GM12878 (cell line): ENCODE measurements around the gene MFSD12. TPM values are rescaled to one million over a fixed set of nuclear protein-coding genes. Genes with fewer than 3 reads are reported as not detected.

Experiments used
- ATAC-seq: fragments of 200-7000 bp; cut with Tn5 transposase; 3 replicates; pipeline ENCODE4 v1.9.1; 2020; ENCODE audit warnings: mild to moderate bottlenecking, moderate library complexity
- BruUV-seq: library from RNA; stranded (reverse); fragments of 400-500 nt; replicated peaks from 2 replicates; lab custom pipeline; 2021; lab: Mats Ljungman, UMichigan
- CTCF ChIA-PET: fragments of 300-600 bp; sonication (Branson Sonifier 250); formaldehyde crosslinking; extraction: SDS; loops from one replicate; lab custom pipeline; 2021; ENCODE audit warnings: inconsistent platforms; lab: Yijun Ruan, JAX
- POLR2A ChIA-PET: fragments of 350-600 bp; formaldehyde crosslinking; extraction: SDS; loops from one replicate; lab custom pipeline; 2021; ENCODE audit warnings: inconsistent platforms; lab: Charles Lee
- RAD21 ChIA-PET: fragments of 300-600 bp; sonication (Branson Sonifier 250); formaldehyde crosslinking; loops from one replicate; lab custom pipeline; 2023; ENCODE audit warnings: antibody characterized with exemption; ENCODE audit not compliant: unreplicated experiment; lab: Charles Lee
- SMC1A ChIA-PET: fragments of 300-600 bp; sonication (Branson Sonifier 250); formaldehyde crosslinking; loops from one replicate; lab custom pipeline; 2023; ENCODE audit not compliant: unreplicated experiment, uncharacterized antibody; lab: Charles Lee
- DNase-seq: peaks from one replicate; pipeline ENCODE4 v3.0.0-alpha.2; 2011; ENCODE audit warnings: low read depth, low spot score
- FAIRE-seq: peaks from 3 replicates; lab custom pipeline; 2011; peaks lifted over from hg19 to GRCh38; lab: Jason Lieb, UNC
- H2AFZ ChIP-seq: 2 replicates; pipeline ENCODE4 v1.6.0; 2011; ENCODE audit warnings: low read depth, low read length, control low read depth; ENCODE audit not compliant: control insufficient read depth
- H3K27ac ChIP-seq: 2 replicates; pipeline ENCODE4 v1.5.1; 2011; ENCODE audit warnings: control low read depth; ENCODE audit not compliant: control insufficient read depth, insufficient read depth
- H3K27me3 ChIP-seq, 2 experiments: replicated peaks in 1 of 2; 2 replicates each; pipeline versions ENCODE4 v1.6.0 to v1.6.1; 2011; ENCODE audit warnings: low read length in 1 of 2; ENCODE audit not compliant: control insufficient read depth in 2 of 2, insufficient read depth in 2 of 2
- H3K36me3 ChIP-seq, 2 experiments: 2 replicates each; pipeline ENCODE4 v1.5.1; 2011; ENCODE audit warnings: low read length in 1 of 2; ENCODE audit not compliant: control insufficient read depth in 2 of 2, insufficient read depth in 2 of 2
- H3K4me1 ChIP-seq: 2 replicates; pipeline ENCODE4 v1.6.1; 2011; ENCODE audit warnings: mild to moderate bottlenecking, low read length, moderate library complexity, mixed read lengths; ENCODE audit not compliant: control insufficient read depth, insufficient read depth
- H3K4me2 ChIP-seq: 2 replicates; pipeline ENCODE4 v1.6.0; 2011; ENCODE audit warnings: control low read depth; ENCODE audit not compliant: control insufficient read depth, insufficient read depth
- H3K4me3 ChIP-seq: fragments of 200-600 bp; sonication (generic); 2 replicates; pipeline ENCODE4 v1.5.1; 2016
- H3K79me2 ChIP-seq: 2 replicates; pipeline ENCODE4 v1.6.0; 2011; ENCODE audit warnings: low read length; ENCODE audit not compliant: control insufficient read depth, insufficient read depth
- H3K9ac ChIP-seq: 2 replicates; pipeline ENCODE4 v1.8.0; 2011; ENCODE audit warnings: low read length, control low read depth, mixed read lengths; ENCODE audit not compliant: control insufficient read depth, insufficient read depth
- H3K9me3 ChIP-seq: replicated peaks from 3 replicates; pipeline ENCODE4 v1.5.1; 2011; ENCODE audit warnings: mild to moderate bottlenecking, low read length; ENCODE audit not compliant: control insufficient read depth, insufficient read depth
- H4K20me1 ChIP-seq: 2 replicates; pipeline ENCODE4 v1.6.0; 2011; ENCODE audit not compliant: control insufficient read depth, insufficient read depth
- BRCA1 ChIP-seq: IDR thresholded peaks from 2 replicates; pipeline ENCODE4 v1.6.1; 2011; ENCODE audit warnings: low read depth, low read length, improper control_type of control experiment
- CHD1 ChIP-seq: IDR thresholded peaks from 2 replicates; pipeline ENCODE4 v1.6.1; 2012; ENCODE audit warnings: low read depth, low read length, improper control_type of control experiment
- GABPA ChIP-seq: IDR thresholded peaks from 2 replicates; pipeline ENCODE4 v1.6.1; 2014; ENCODE audit warnings: antibody characterized with exemption, low read depth, mild to moderate bottlenecking, inconsistent platforms
- KAT2A ChIP-seq: conservative IDR thresholded peaks from 2 replicates; pipeline ENCODE4 v1.6.1; 2011; ENCODE audit warnings: low read depth, low read length; ENCODE audit not compliant: control insufficient read depth
- MTA2 ChIP-seq: fragments of 450-650 bp; IDR thresholded peaks from 2 replicates; pipeline ENCODE4 v1.6.1; 2016; ENCODE audit warnings: low read depth, mild to moderate bottlenecking, moderate library complexity
- MYB ChIP-seq: fragments of 150-350 bp; IDR thresholded peaks from 2 replicates; pipeline ENCODE4 v1.6.1; 2014; ENCODE audit warnings: mild to moderate bottlenecking, low read depth, low read length, borderline replicate concordance
- NRF1 ChIP-seq: conservative IDR thresholded peaks from 2 replicates; pipeline ENCODE4 v1.6.1; 2011; ENCODE audit warnings: mild to moderate bottlenecking, low read depth, low read length, improper control_type of control experiment
- RBBP5 ChIP-seq: fragments of 200-600 bp; sonication (generic); conservative IDR thresholded peaks from 2 replicates; pipeline ENCODE4 v1.6.1; 2016
- SIN3A ChIP-seq: IDR thresholded peaks from 2 replicates; pipeline ENCODE4 v1.6.1; 2012; ENCODE audit warnings: low read depth, low read length, improper control_type of control experiment
- ZBED1 ChIP-seq: IDR thresholded peaks from 2 replicates; pipeline ENCODE4 v1.6.1; 2016; ENCODE audit warnings: borderline replicate concordance
- ZNF24 ChIP-seq: fragments of 450-650 bp; IDR thresholded peaks from 2 replicates; pipeline ENCODE4 v1.6.1; 2017; ENCODE audit warnings: antibody characterized with exemption, mild to moderate bottlenecking
- WGBS: methylation state at CpG from one replicate; pipeline ENCODE4 v1.1.6; 2016; ENCODE audit warnings: low lambda C conversion rate; ENCODE audit not compliant: insufficient replicate concordance, insufficient coverage; ENCODE audit errors: missing lambda C conversion rate; 5-methylcytosine and 5-hydroxymethylcytosine counted together
- in situ Hi-C: fragments of 300-500 bp; cut with MboI; formaldehyde crosslinking; loops from 9 replicates; pipeline ENCODE4 v1.14.3; 2018; ENCODE audit warnings: mixed read lengths
- intact Hi-C: fragments of 100-400 bp; cut with micrococcal nuclease; formaldehyde crosslinking; loops from one replicate; pipeline ENCODE4 v1.14.2; 2022; ENCODE audit not compliant: unreplicated experiment
- polyA plus RNA-seq, 11 experiments: library from polyadenylated mRNA; depleted of rRNA in 4 of 11; unstranded in 6 of 11; stranded (reverse) in 5 of 11; fragments of >200 nt; fragmentation: Nextera tagmentation in 4 of 11; fragmentation: Illumina TruSeq in 1 of 11; extraction: Ambion mirVana in 4 of 11; extraction: Trizol in 1 of 11; gene quantifications; 1 replicate in 1 of 11; 2 replicates in 10 of 11; pipeline versions ENCODE4 v1.2.1 to v1.2.3, GENCODE V29; 2011 to 2016; ENCODE audit warnings: inconsistent platforms in 2 of 11, missing spikeins in 2 of 11, low read depth in 1 of 11
- total RNA-seq, 4 experiments: library from RNA; depleted of rRNA in 3 of 4; stranded (reverse); fragments of >200 nt in 3 of 4; fragmentation: Illumina TruSeq in 1 of 4; extraction: Trizol in 1 of 4; gene quantifications; 2 replicates each; pipeline versions ENCODE4 v1.2.1 to v1.2.3, GENCODE V29; 2013 to 2021
- TF ChIP-seq, protein P1 (sequence below): fragments of 150-350 bp; IDR thresholded peaks from 2 replicates; pipeline ENCODE4 v1.6.1; 2014; ENCODE audit warnings: mild to moderate bottlenecking, low read depth, low read length
- TF ChIP-seq, protein P2 (sequence below): IDR thresholded peaks from 2 replicates; pipeline ENCODE4 v1.6.1; 2012; ENCODE audit warnings: low read depth, low read length, improper control_type of control experiment

MFSD12 gene
- total and polyA plus RNA-seq, 10 of the 15 experiments (the other 5 are each of a cell fraction or from before 2014, with no cell fraction given): 0.58 to 65.9 (median 16.8) TPM

DNA sequence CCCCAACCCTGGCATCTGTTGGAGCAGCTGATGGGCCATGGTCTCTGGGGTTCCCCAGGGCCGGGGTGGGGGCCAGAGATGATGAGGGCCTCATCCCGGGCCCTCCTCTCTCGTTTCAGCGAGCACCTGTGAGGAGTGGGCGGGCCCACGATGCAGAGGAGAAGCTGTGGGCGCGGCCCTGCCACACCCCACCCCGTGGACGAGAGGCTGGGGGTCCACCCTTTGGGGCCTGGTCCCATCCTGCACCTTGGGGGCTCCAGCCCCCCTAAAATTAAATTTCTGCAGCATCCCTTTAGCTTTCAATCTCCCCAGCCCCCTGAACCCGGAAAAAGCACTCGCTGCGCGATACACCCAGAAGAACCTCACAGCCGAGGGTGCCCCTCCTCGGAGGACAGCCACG, 21.0 kb upstream of the MFSD12 start:
- no peak overlapping the region for H3K4me3 ChIP-seq
- no peak overlapping the region for H3K27ac ChIP-seq
- H3K4me2 ChIP-seq: no peak overlapping the region
- no peaks in the 10 kb centered on the region; a peak in 2 of 4 replicates for H3K36me3 ChIP-seq
- H3K4me1 ChIP-seq: no peaks in the 10 kb centered on the region
- DNase-seq: no peak
- H3K79me2 ChIP-seq: no peaks in the 10 kb centered on the region; the same call in 1 of the 2 replicates
- no peak overlapping the region for H3K9ac ChIP-seq
- H4K20me1 ChIP-seq: no peaks in the 10 kb centered on the region
- TSS peak; percentile 75 for BruUV-seq
- 72% methylated on average over 17 of the region's 17 CpGs for WGBS
- ChIA-PET SMC1A (no interaction called here), RAD21 (no interaction called here), POLR2A (no interaction called here), CTCF (interaction anchor here (0.6 kb wide), 1 partner anchor 115 kb away, joined by 3 read pairs; no protein-coding TSS in a partner anchor)
- H2AFZ ChIP-seq: no peak overlapping the region
- in situ Hi-C loops (no loop called here), intact Hi-C loops (no loop called here)
- ATAC-seq: no peak
- H3K9me3 ChIP-seq: no peaks in the 10 kb centered on the region
- TF ChIP-seq GABPA (no peak), SIN3A (no peak), ZBED1 (no peak), NRF1 (no peak), MTA2 (no peak), RBBP5 (no peak), CHD1 (no peak), MYB (no peak), BRCA1 (no peak), KAT2A (no peak), ZNF24 (no peak)
- TF ChIP-seq, protein P1, sequence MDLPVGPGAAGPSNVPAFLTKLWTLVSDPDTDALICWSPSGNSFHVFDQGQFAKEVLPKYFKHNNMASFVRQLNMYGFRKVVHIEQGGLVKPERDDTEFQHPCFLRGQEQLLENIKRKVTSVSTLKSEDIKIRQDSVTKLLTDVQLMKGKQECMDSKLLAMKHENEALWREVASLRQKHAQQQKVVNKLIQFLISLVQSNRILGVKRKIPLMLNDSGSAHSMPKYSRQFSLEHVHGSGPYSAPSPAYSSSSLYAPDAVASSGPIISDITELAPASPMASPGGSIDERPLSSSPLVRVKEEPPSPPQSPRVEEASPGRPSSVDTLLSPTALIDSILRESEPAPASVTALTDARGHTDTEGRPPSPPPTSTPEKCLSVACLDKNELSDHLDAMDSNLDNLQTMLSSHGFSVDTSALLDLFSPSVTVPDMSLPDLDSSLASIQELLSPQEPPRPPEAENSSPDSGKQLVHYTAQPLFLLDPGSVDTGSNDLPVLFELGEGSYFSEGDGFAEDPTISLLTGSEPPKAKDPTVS: no peak
- TF ChIP-seq, protein P2, sequence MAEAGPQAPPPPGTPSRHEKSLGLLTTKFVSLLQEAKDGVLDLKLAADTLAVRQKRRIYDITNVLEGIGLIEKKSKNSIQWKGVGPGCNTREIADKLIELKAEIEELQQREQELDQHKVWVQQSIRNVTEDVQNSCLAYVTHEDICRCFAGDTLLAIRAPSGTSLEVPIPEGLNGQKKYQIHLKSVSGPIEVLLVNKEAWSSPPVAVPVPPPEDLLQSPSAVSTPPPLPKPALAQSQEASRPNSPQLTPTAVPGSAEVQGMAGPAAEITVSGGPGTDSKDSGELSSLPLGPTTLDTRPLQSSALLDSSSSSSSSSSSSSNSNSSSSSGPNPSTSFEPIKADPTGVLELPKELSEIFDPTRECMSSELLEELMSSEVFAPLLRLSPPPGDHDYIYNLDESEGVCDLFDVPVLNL: no peak
- H3K27me3 ChIP-seq: no peaks in the 10 kb centered on the region
- no peak for FAIRE-seq
